HCT116 (cell line): ENCODE measurements around the gene CORO2A. TPM values are rescaled to one million over a fixed set of nuclear protein-coding genes. Genes with fewer than 3 reads are reported as not detected.

Source experiments
- ATAC-seq: fragments of 200-7000 bp; cut with Tn5 transposase; 2 replicates; pipeline ENCODE4 v1.9.1; 2020; ENCODE audit warnings: mild to moderate bottlenecking, moderate library complexity
- BruUV-seq: library from RNA; stranded (reverse); fragments of 400-500 nt; replicated peaks from 2 replicates; lab custom pipeline; 2021; lab: Mats Ljungman, UMichigan
- CTCF ChIA-PET: fragments of 300-600 bp; sonication (Branson Sonifier 250); formaldehyde crosslinking; loops from one replicate; lab custom pipeline; 2021; ENCODE audit warnings: antibody characterized with exemption; lab: Charles Lee
- POLR2A ChIA-PET: fragments of 300-600, 350-600 bp; sonication (Branson Sonifier 250); formaldehyde crosslinking; loops from one replicate; lab custom pipeline; 2021; ENCODE audit warnings: antibody characterized with exemption; lab: Charles Lee
- RAD21 ChIA-PET, 2 experiments: fragments of 300-600 bp; sonication (Branson Sonifier 250); formaldehyde crosslinking; loops; one replicate each; lab custom pipeline; 2023; ENCODE audit warnings: low total read pairs in 2 of 2; ENCODE audit not compliant: uncharacterized antibody in 2 of 2, unreplicated experiment in 2 of 2, low non-redundant PET in 1 of 2; lab: Charles Lee
- DNase-seq: peaks from one replicate; pipeline ENCODE4 v3.0.0-alpha.2; 2010; ENCODE audit warnings: low read depth, low spot score
- H2AFZ ChIP-seq: fragments of 200-600 bp; shearing (Covaris generic), sonication (generic); 2 replicates; pipeline ENCODE4 v1.6.1; 2017; ENCODE audit warnings: low read depth, mixed run types, mixed read lengths, antibody characterized with exemption, low read length; ENCODE audit not compliant: poor library complexity, severe bottlenecking
- H3K27ac ChIP-seq: 2 replicates; pipeline ENCODE4 v1.5.1; 2012; ENCODE audit warnings: low read depth, low read length
- H3K27me3 ChIP-seq: fragments of 200-600 bp; sonication (generic); 2 replicates; pipeline ENCODE4 v1.6.1; 2016; ENCODE audit warnings: mixed run types, low read length, mixed read lengths; ENCODE audit not compliant: insufficient read depth
- H3K36me3 ChIP-seq, 2 experiments: fragments of 200-500 bp in 1 of 2; fragments of 200-600 bp in 1 of 2; sonication (Bioruptor generic) in 1 of 2; sonication (generic) in 1 of 2; 2 replicates each; pipeline versions ENCODE4 v1.5.1 to v1.6.1; 2014 to 2016; ENCODE audit warnings: low read length in 2 of 2, inconsistent platforms in 1 of 2, mixed read lengths in 1 of 2, mixed run types in 1 of 2; ENCODE audit not compliant: insufficient read depth in 2 of 2, control insufficient read depth in 1 of 2
- H3K4me1 ChIP-seq, 2 experiments: fragments of 200-600 bp in 1 of 2; sonication (generic) in 1 of 2; 2 replicates each; pipeline versions ENCODE4 v1.5.1 to v1.6.1; 2012 to 2017; ENCODE audit warnings: low read length in 2 of 2, inconsistent platforms in 1 of 2, mild to moderate bottlenecking in 1 of 2, mixed read lengths in 1 of 2, mixed run types in 1 of 2, moderate library complexity in 1 of 2; ENCODE audit not compliant: insufficient read depth in 2 of 2, control insufficient read depth in 1 of 2
- H3K4me2 ChIP-seq: fragments of 200-600 bp; sonication (generic); 2 replicates; pipeline ENCODE4 v1.6.1; 2017; ENCODE audit warnings: mixed run types, low read length, mixed read lengths
- H3K4me3 ChIP-seq, 2 experiments: fragments of 200-600 bp in 1 of 2; sonication (generic) in 1 of 2; replicated peaks in 1 of 2; 2 replicates each; pipeline ENCODE4 v1.5.1; 2011 to 2016; ENCODE audit warnings: low read length in 2 of 2, control low read depth in 1 of 2, low read depth in 1 of 2, mild to moderate bottlenecking in 1 of 2, mixed read lengths in 1 of 2, mixed run types in 1 of 2
- H3K79me2 ChIP-seq: fragments of 200-600 bp; sonication (generic); 2 replicates; pipeline ENCODE4 v1.6.1; 2017; ENCODE audit warnings: mild to moderate bottlenecking, mixed run types, low read length, moderate library complexity, mixed read lengths; ENCODE audit not compliant: insufficient read depth
- H3K9ac ChIP-seq: fragments of 200-600 bp; sonication (generic); 2 replicates; pipeline ENCODE4 v1.6.1; 2016; ENCODE audit warnings: low read length, mixed read lengths
- H3K9me2 ChIP-seq: fragments of 200-600 bp; sonication (generic), shearing (Covaris generic); 2 replicates; pipeline ENCODE4 v1.6.1; 2017; ENCODE audit warnings: mixed run types, mild to moderate bottlenecking, moderate library complexity; ENCODE audit not compliant: insufficient read depth
- H3K9me3 ChIP-seq, 2 experiments: fragments of 200-500 bp in 1 of 2; fragments of 200-600 bp in 1 of 2; sonication (Bioruptor generic) in 1 of 2; sonication (generic) in 1 of 2; 2 replicates each; pipeline ENCODE4 v1.6.1; 2014 to 2017; ENCODE audit warnings: low read length in 2 of 2, mixed read lengths in 2 of 2, inconsistent platforms in 1 of 2, low read depth in 1 of 2, mild to moderate bottlenecking in 1 of 2, mixed run types in 1 of 2, moderate library complexity in 1 of 2; ENCODE audit not compliant: control insufficient read depth in 1 of 2, insufficient read depth in 1 of 2
- H4K20me1 ChIP-seq: fragments of 200-600 bp; sonication (generic), shearing (Covaris generic); 2 replicates; pipeline ENCODE4 v1.6.1; 2017; ENCODE audit warnings: mixed run types, mild to moderate bottlenecking, moderate library complexity; ENCODE audit not compliant: insufficient read depth
- ATF3 ChIP-seq: IDR thresholded peaks from 2 replicates; pipeline ENCODE4 v1.6.1; 2012
- CBX3 ChIP-seq: IDR thresholded peaks from 2 replicates; pipeline ENCODE4 v1.6.1; 2012; ENCODE audit warnings: low read depth
- EGR1 ChIP-seq: IDR thresholded peaks from 2 replicates; pipeline ENCODE4 v1.6.1; 2012; ENCODE audit warnings: low read depth
- EZH2phosphoT487 ChIP-seq: fragments of 200-600 bp; IDR thresholded peaks from 2 replicates; pipeline ENCODE4 v1.6.1; 2018; ENCODE audit warnings: antibody characterized with exemption, borderline replicate concordance
- POLR2AphosphoS5 ChIP-seq: IDR thresholded peaks from 2 replicates; pipeline ENCODE4 v1.6.1; 2011; ENCODE audit warnings: mild to moderate bottlenecking, low read depth, low read length, moderate library complexity
- REST ChIP-seq: IDR thresholded peaks from 2 replicates; pipeline ENCODE4 v1.6.1; 2012; ENCODE audit warnings: low read depth
- SIN3A ChIP-seq: IDR thresholded peaks from 2 replicates; pipeline ENCODE4 v1.6.1; 2012; ENCODE audit warnings: low read depth
- SRF ChIP-seq: IDR thresholded peaks from 2 replicates; pipeline ENCODE4 v1.6.1; 2012; ENCODE audit warnings: low read depth
- ZFX ChIP-seq: fragments of 450-650 bp; IDR thresholded peaks from 2 replicates; pipeline ENCODE4 v1.6.1; 2017
- intact Hi-C: fragments of 100-400 bp; cut with micrococcal nuclease; formaldehyde crosslinking; loops from 2 replicates; pipeline ENCODE4 v1.10.0; 2022
- total RNA-seq: library from RNA; stranded (reverse); gene quantifications from one replicate; pipeline ENCODE4 v1.2.1, GENCODE V29; 2021; ENCODE audit not compliant: unreplicated experiment
- TF ChIP-seq, protein P1 (sequence below): IDR thresholded peaks from 2 replicates; pipeline ENCODE4 v1.6.1; 2012
- TF ChIP-seq, protein P2 (sequence below): IDR thresholded peaks from 2 replicates; pipeline ENCODE4 v1.6.1; 2011; ENCODE audit warnings: mild to moderate bottlenecking, low read length, moderate library complexity; ENCODE audit not compliant: insufficient replicate concordance; ENCODE audit errors: extremely low read depth
- TF ChIP-seq, protein P3 (sequence below), 3 experiments: fragments of 200-600 bp in 1 of 3; sonication (generic) in 1 of 3; IDR thresholded peaks in 2 of 3; conservative IDR thresholded peaks in 1 of 3; 2 replicates each; pipeline ENCODE4 v1.5.1; 2012 to 2017; ENCODE audit warnings: low read depth in 2 of 3, low read length in 2 of 3, antibody characterized with exemption in 1 of 3, borderline replicate concordance in 1 of 3, control low read depth in 1 of 3, mild to moderate bottlenecking in 1 of 3, mixed read lengths in 1 of 3, mixed run types in 1 of 3, moderate library complexity in 1 of 3; ENCODE audit not compliant: insufficient read depth in 1 of 3

CORO2A gene
- total RNA-seq, 1 experiment from 2014 or later = 5.7 TPM

DNA sequence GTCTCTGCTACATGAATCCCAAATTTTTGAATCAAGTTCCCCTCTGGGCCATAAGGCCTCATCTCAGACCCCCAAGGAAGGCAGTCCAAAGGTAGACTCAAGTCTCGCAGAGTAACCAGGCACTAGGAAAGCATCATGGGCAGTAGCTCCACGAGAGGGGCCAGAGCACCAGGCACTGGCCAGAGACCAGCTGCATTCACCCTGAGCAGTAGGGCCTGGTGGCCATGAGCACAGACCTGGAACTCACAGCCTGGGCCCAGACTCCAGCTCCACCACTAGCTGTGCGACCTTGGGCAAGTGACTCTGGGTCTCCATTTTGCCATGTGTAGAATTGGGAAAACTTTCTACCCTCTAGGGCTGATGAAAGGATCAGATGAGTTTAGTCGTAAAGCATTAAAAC lies 107.4 kb downstream of the CORO2A start:
- Histone ChIP-seq H3K27ac (no peak overlapping the region), H3K36me3 (peaks cover 19 to 32% of the 10 kb centered on the region in 2 experiments), H3K27me3 (no peaks in the 10 kb centered on the region), H3K79me2 (peaks cover 3% of the 10 kb centered on the region; the same call in 1 of the 2 replicates), H3K9me2 (no peaks in the 10 kb centered on the region), H3K4me2 (no peak overlapping the region), H4K20me1 (no peaks in the 10 kb centered on the region), H3K4me3 (no peak overlapping the region), H3K9ac (no peak overlapping the region), H3K4me1 (peaks cover 0 to 10% of the 10 kb centered on the region in 2 experiments; a peak in 2 of 4 replicates), H3K9me3 (no peaks in the 10 kb centered on the region), H2AFZ (no peak overlapping the region)
- ChIA-PET POLR2A (no interaction called here), CTCF (no interaction called here), RAD21 (no interaction called here)
- BruUV-seq = no TSS peak
- no peak for ATAC-seq
- intact Hi-C loops = loop anchor here (10.0 kb wide), 1 partner anchor 60 kb away; no protein-coding TSS in a partner anchor
- TF ChIP-seq SRF (no peak), ZFX (no peak), POLR2AphosphoS5 (no peak), EZH2phosphoT487 (no peak), ATF3 (no peak)
- no peak for DNase-seq

DNA sequence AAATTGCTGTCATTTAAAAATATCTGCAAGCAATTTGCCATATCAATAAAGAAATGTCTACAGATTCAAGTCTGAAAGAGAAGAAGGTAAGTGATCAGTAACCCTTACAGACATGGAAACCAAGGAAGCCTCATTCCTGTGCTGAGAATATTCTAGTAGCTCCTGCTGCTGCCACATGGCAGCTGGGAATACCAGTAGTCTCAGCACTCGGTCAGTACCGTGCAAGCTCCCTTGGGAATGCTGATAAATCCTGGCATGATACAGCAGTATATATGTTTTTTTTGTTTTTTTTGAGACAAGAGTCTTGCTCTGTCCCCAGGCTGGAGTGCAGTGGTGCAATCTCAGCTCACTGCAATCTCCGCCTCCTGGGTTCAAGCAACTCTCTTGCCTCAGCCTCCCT lies 108.0 kb downstream of the CORO2A start:
- no peak overlapping the region for H3K9ac ChIP-seq
- no peak overlapping the region for H2AFZ ChIP-seq
- ChIA-PET POLR2A (no interaction called here), RAD21 (no interaction called here), CTCF (no interaction called here)
- H4K20me1 ChIP-seq = no peaks in the 10 kb centered on the region
- ATAC-seq = no peak
- intact Hi-C loops = loop anchor here (10.0 kb wide), 1 partner anchor 60 kb away; no protein-coding TSS in a partner anchor
- no peak for DNase-seq
- H3K4me1 ChIP-seq = peaks cover 0 to 10% of the 10 kb centered on the region in 2 experiments; a peak in 2 of 4 replicates
- no peaks in the 10 kb centered on the region for H3K27me3 ChIP-seq
- H3K79me2 ChIP-seq = peaks cover 3% of the 10 kb centered on the region; the same call in 1 of the 2 replicates
- no peak overlapping the region for H3K4me2 ChIP-seq
- H3K36me3 ChIP-seq = peaks cover 19 to 37% of the 10 kb centered on the region in 2 experiments
- no peaks in the 10 kb centered on the region for H3K9me2 ChIP-seq
- no peak overlapping the region for H3K27ac ChIP-seq
- H3K4me3 ChIP-seq = no peak overlapping the region
- BruUV-seq = no TSS peak
- no peaks in the 10 kb centered on the region for H3K9me3 ChIP-seq
- TF ChIP-seq SIN3A (no peak), POLR2AphosphoS5 (no peak), EGR1 (no peak), ZFX (no peak), REST (no peak), CBX3 (no peak)
- TF ChIP-seq, protein P1, sequence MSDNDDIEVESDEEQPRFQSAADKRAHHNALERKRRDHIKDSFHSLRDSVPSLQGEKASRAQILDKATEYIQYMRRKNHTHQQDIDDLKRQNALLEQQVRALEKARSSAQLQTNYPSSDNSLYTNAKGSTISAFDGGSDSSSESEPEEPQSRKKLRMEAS = no peak
- TF ChIP-seq, protein P2, sequence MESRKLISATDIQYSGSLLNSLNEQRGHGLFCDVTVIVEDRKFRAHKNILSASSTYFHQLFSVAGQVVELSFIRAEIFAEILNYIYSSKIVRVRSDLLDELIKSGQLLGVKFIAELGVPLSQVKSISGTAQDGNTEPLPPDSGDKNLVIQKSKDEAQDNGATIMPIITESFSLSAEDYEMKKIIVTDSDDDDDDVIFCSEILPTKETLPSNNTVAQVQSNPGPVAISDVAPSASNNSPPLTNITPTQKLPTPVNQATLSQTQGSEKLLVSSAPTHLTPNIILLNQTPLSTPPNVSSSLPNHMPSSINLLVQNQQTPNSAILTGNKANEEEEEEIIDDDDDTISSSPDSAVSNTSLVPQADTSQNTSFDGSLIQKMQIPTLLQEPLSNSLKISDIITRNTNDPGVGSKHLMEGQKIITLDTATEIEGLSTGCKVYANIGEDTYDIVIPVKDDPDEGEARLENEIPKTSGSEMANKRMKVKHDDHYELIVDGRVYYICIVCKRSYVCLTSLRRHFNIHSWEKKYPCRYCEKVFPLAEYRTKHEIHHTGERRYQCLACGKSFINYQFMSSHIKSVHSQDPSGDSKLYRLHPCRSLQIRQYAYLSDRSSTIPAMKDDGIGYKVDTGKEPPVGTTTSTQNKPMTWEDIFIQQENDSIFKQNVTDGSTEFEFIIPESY = no peak
- TF ChIP-seq, protein P3, sequence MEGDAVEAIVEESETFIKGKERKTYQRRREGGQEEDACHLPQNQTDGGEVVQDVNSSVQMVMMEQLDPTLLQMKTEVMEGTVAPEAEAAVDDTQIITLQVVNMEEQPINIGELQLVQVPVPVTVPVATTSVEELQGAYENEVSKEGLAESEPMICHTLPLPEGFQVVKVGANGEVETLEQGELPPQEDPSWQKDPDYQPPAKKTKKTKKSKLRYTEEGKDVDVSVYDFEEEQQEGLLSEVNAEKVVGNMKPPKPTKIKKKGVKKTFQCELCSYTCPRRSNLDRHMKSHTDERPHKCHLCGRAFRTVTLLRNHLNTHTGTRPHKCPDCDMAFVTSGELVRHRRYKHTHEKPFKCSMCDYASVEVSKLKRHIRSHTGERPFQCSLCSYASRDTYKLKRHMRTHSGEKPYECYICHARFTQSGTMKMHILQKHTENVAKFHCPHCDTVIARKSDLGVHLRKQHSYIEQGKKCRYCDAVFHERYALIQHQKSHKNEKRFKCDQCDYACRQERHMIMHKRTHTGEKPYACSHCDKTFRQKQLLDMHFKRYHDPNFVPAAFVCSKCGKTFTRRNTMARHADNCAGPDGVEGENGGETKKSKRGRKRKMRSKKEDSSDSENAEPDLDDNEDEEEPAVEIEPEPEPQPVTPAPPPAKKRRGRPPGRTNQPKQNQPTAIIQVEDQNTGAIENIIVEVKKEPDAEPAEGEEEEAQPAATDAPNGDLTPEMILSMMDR (IDR thresholded peaks at IDR 0.05 in 2 of 3, conservative IDR thresholded peaks at IDR 0.05 in 1 of 3; ENCODE audit: borderline replicate concordance in 1 of 3, insufficient read depth in 1 of 3, low read depth in 2 of 3, low read length in 2 of 3) = no peak
